Measurements from ENCODE around the gene EXOSC1. TPM values are rescaled to one million over a fixed set of nuclear protein-coding genes. Genes with fewer than 3 reads are reported as not detected.
"Not testable (repeated sequence)": the region's sequence is repeated elsewhere in the genome, so short reads cannot be mapped to it uniquely, and the experiment has no call there.

Gene EXOSC1
- total and polyA plus RNA-seq, 5 donors = 19.8 to 35.2 (median 21.2) TPM

GRCh38 chr10:97408496-97408992 is 37.3 kb downstream of the EXOSC1 start:
- H3K9me3 ChIP-seq (ENCODE audit: control insufficient read depth, low read length) = no peaks in the 10 kb centered on the region
- ATAC-seq (no peak), DNase-seq (no peak)
- H3K4me1 ChIP-seq (ENCODE audit: control insufficient read depth, insufficient read depth, low read length) = no peaks in the 10 kb centered on the region
- no peaks in the 10 kb centered on the region for H3K27me3 ChIP-seq (ENCODE audit: control insufficient read depth, insufficient read depth)
- 78% methylated on average over 10 of the region's 10 CpGs for WGBS
- intact Hi-C loops (cut with DNase I) = loop anchor here in 1 of 4 donors (10.0 kb wide), 1 partner anchor 206 kb away; no protein-coding TSS in a partner anchor
- no peak overlapping the region for H3K4me3 ChIP-seq (ENCODE audit: low read length)
- H3K27ac ChIP-seq (ENCODE audit: low read length) = no peak overlapping the region

- Histone ChIP-seq H3K9me3 (ENCODE audit: control insufficient read depth, low read length) (no peaks in the 10 kb centered on the region), H3K27me3 (ENCODE audit: control insufficient read depth, insufficient read depth) (no peaks in the 10 kb centered on the region), H3K4me3 (ENCODE audit: low read length) (no peak overlapping the region), H3K27ac (ENCODE audit: low read length) (no peak overlapping the region), H3K4me1 (ENCODE audit: control insufficient read depth, insufficient read depth, low read length) (no peaks in the 10 kb centered on the region)
- intact Hi-C loops (cut with DNase I) = loop anchor here in 1 of 4 donors (10.0 kb wide), 1 partner anchor 207 kb away; no protein-coding TSS in a partner anchor
- no peak for DNase-seq
- ATAC-seq = no peak
- WGBS = 82% methylated on average over 2 of the region's 2 CpGs
Measured at GRCh38 chr10:97407952-97408248, 37.9 kb downstream of the EXOSC1 start.

GRCh38 chr10:97407211-97407951 is 38.4 kb downstream of the EXOSC1 start:
- intact Hi-C loops (cut with DNase I) = loop anchor here in 1 of 4 donors (10.0 kb wide), 1 partner anchor 207 kb away; no protein-coding TSS in a partner anchor
- 3% methylated on average over 10 of the region's 10 CpGs for WGBS

GRCh38 chr10:97406483-97406882 is 39.3 kb downstream of the EXOSC1 start:
- H3K27me3 ChIP-seq (ENCODE audit: control insufficient read depth, insufficient read depth); H3K27ac ChIP-seq (ENCODE audit: low read length); ATAC-seq; DNase-seq; H3K4me1 ChIP-seq (ENCODE audit: control insufficient read depth, insufficient read depth, low read length); H3K4me3 ChIP-seq (ENCODE audit: low read length); H3K9me3 ChIP-seq (ENCODE audit: control insufficient read depth, low read length): not testable (repeated sequence)
- intact Hi-C loops (cut with DNase I) = loop anchor here in 1 of 4 donors (10.0 kb wide), 1 partner anchor 208 kb away; no protein-coding TSS in a partner anchor
- 81% methylated on average over 7 of the region's 7 CpGs for WGBS

More at GRCh38 chr10:97407211-97407951, 38.4 kb downstream of the EXOSC1 start:
- Histone ChIP-seq H3K27me3 (ENCODE audit: control insufficient read depth, insufficient read depth) (no peaks in the 10 kb centered on the region), H3K9me3 (ENCODE audit: control insufficient read depth, low read length) (no peaks in the 10 kb centered on the region), H3K27ac (ENCODE audit: low read length) (no peak overlapping the region), H3K4me1 (ENCODE audit: control insufficient read depth, insufficient read depth, low read length) (no peaks in the 10 kb centered on the region), H3K4me3 (ENCODE audit: low read length) (no peak overlapping the region)
- DNase-seq = peak; percentile 32 to 64 (median 63)
- peak; percentile 88 to 89 for ATAC-seq

GRCh38 chr10:97406064-97406463 is 39.7 kb downstream of the EXOSC1 start:
- Histone ChIP-seq H3K4me1 (ENCODE audit: control insufficient read depth, insufficient read depth, low read length) (no peaks in the 10 kb centered on the region), H3K4me3 (ENCODE audit: low read length) (no peak overlapping the region), H3K27me3 (ENCODE audit: control insufficient read depth, insufficient read depth) (no peaks in the 10 kb centered on the region), H3K27ac (ENCODE audit: low read length) (no peak overlapping the region), H3K9me3 (ENCODE audit: control insufficient read depth, low read length) (no peaks in the 10 kb centered on the region)
- ATAC-seq = no peak
- DNase-seq = no peak
- 71% methylated on average over 3 of the region's 3 CpGs for WGBS
- intact Hi-C loops (cut with DNase I) = loop anchor here in 1 of 4 donors (10.0 kb wide), 1 partner anchor 209 kb away; no protein-coding TSS in a partner anchor

GRCh38 chr10:97404044-97404443 is 41.8 kb downstream of the EXOSC1 start:
- Histone ChIP-seq H3K4me3 (ENCODE audit: low read length) (no peak overlapping the region), H3K27me3 (ENCODE audit: control insufficient read depth, insufficient read depth) (no peaks in the 10 kb centered on the region), H3K4me1 (ENCODE audit: control insufficient read depth, insufficient read depth, low read length) (peaks cover 5% of the 10 kb centered on the region), H3K9me3 (ENCODE audit: control insufficient read depth, low read length) (no peaks in the 10 kb centered on the region), H3K27ac (ENCODE audit: low read length) (no peak overlapping the region)
- DNase-seq (no peak), ATAC-seq (no peak)
- intact Hi-C loops (cut with DNase I) = loop anchor here in 1 of 4 donors (10.0 kb wide), 1 partner anchor 211 kb away; no protein-coding TSS in a partner anchor

GRCh38 chr10:97401455-97401919 is 44.3 kb downstream of the EXOSC1 start:
- no peaks in the 10 kb centered on the region for H3K27me3 ChIP-seq (ENCODE audit: control insufficient read depth, insufficient read depth)
- intact Hi-C loops (cut with DNase I) = loop anchor here in 1 of 4 donors (10.0 kb wide), 1 partner anchor 213 kb away; no protein-coding TSS in a partner anchor

GRCh38 chr10:97400665-97401454 is 44.9 kb downstream of the EXOSC1 start, which contains the start of gene RRP12:
Gene RRP12, minus strand, starts transcription at chr10:97401340. Its CDS starts 109 bp downstream, at chr10:97401231.
- H3K4me3 ChIP-seq (ENCODE audit: low read length) = peak within 1 kb of the TSS; percentile 80
- intact Hi-C loops (cut with DNase I) = loop anchor here in 1 of 4 donors (10.0 kb wide), 1 partner anchor 214 kb away; no protein-coding TSS in a partner anchor
- peak within 1 kb of the TSS; percentile 88 for H3K27ac ChIP-seq (ENCODE audit: low read length)
- WGBS = under 1% methylated on average over 39 of the region's 39 CpGs
- H3K27me3 ChIP-seq (ENCODE audit: control insufficient read depth, insufficient read depth) = no peaks in the 10 kb centered on the region
- peaks cover 5% of the 10 kb centered on the region for H3K4me1 ChIP-seq (ENCODE audit: control insufficient read depth, insufficient read depth, low read length)
- peak; percentile 98 to 99 for ATAC-seq
- no peaks in the 10 kb centered on the region for H3K9me3 ChIP-seq (ENCODE audit: control insufficient read depth, low read length)
- DNase-seq = peak; percentile 75 to 84 (median 80)

More at GRCh38 chr10:97401455-97401919, 44.3 kb downstream of the EXOSC1 start:
- WGBS = 70% methylated on average over 13 of the region's 13 CpGs
- Histone ChIP-seq H3K4me3 (ENCODE audit: low read length) (peak overlapping the region; percentile 8), H3K27ac (ENCODE audit: low read length) (peak overlapping the region; percentile 27), H3K4me1 (ENCODE audit: control insufficient read depth, insufficient read depth, low read length) (peaks cover 5% of the 10 kb centered on the region), H3K9me3 (ENCODE audit: control insufficient read depth, low read length) (no peaks in the 10 kb centered on the region)
- DNase-seq (no peak), ATAC-seq (no peak)

- H3K4me3 ChIP-seq (ENCODE audit: low read length) = peak overlapping the region; percentile 80
- DNase-seq = peak in 2 of 3 donors; percentile 46 to 61
Measured at GRCh38 chr10:97399843-97400545, 45.8 kb downstream of the EXOSC1 start.

GRCh38 chr10:97396056-97396455 is 49.8 kb downstream of the EXOSC1 start:
- no peak for DNase-seq
- 72% methylated on average over 4 of the region's 4 CpGs for WGBS
- H3K27me3 ChIP-seq (ENCODE audit: control insufficient read depth, insufficient read depth) = no peaks in the 10 kb centered on the region
- H3K27ac ChIP-seq (ENCODE audit: low read length) = no peak overlapping the region
- no peaks in the 10 kb centered on the region for H3K9me3 ChIP-seq (ENCODE audit: control insufficient read depth, low read length)
- peaks cover 5% of the 10 kb centered on the region for H3K4me1 ChIP-seq (ENCODE audit: control insufficient read depth, insufficient read depth, low read length)
- ATAC-seq = no peak
- intact Hi-C loops (cut with DNase I) = no loop called here
- H3K4me3 ChIP-seq (ENCODE audit: low read length) = no peak overlapping the region

More at GRCh38 chr10:97399843-97400545, 45.8 kb downstream of the EXOSC1 start:
- Histone ChIP-seq H3K4me1 (ENCODE audit: control insufficient read depth, insufficient read depth, low read length) (peaks cover 5% of the 10 kb centered on the region), H3K9me3 (ENCODE audit: control insufficient read depth, low read length) (no peaks in the 10 kb centered on the region), H3K27ac (ENCODE audit: low read length) (peak overlapping the region; percentile 88), H3K27me3 (ENCODE audit: control insufficient read depth, insufficient read depth) (no peaks in the 10 kb centered on the region)
- ATAC-seq = peak in 1 of 2 donors; percentile 61
- intact Hi-C loops (cut with DNase I) = loop anchor here in 1 of 4 donors (10.0 kb wide), 1 partner anchor 215 kb away; no protein-coding TSS in a partner anchor
- WGBS = 23% methylated on average over 21 of the region's 21 CpGs
